Activated T-cell treated with anti-CD3 and anti-CD28 coated beads for 4 hours (primary cell): ENCODE results near the gene ANP32E.
"Not testable (repeated sequence)": the region's sequence is repeated elsewhere in the genome, so short reads cannot be mapped to it uniquely, and the experiment has no call there.

Source experiments
- DNase-seq: peaks from one replicate; pipeline ENCODE4 v3.0.0-alpha.2; 2020

Gene ANP32E

GRCh38 chr1:150256554-150257341, 20.8 kb upstream of the ANP32E start:
- DNase-seq, result no peak

DNA sequence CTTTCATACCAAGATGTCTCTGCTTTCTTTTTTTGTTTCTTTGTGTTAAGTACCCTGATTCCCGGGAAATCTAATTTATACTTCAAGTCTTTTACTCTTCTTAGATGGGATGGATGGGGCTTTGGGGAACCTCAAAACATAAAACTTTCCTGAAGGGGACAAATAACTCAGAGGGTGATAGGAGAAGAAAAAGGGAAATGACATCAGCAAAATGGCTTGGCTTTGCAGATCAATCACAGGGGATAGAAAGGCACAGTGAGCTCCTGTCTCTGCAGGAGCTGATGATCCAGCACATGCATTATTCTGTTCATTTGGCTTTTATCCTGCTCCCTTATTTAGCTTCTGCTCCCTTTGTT, 20.3 kb upstream of the ANP32E start:
- DNase-seq, result no peak

GRCh38 chr1:150249936-150250335, 14.0 kb upstream of the ANP32E start:
- no peak for DNase-seq

- no peak for DNase-seq
Observed at GRCh38 chr1:150243003-150243402, 7.1 kb upstream of the ANP32E start.

DNA sequence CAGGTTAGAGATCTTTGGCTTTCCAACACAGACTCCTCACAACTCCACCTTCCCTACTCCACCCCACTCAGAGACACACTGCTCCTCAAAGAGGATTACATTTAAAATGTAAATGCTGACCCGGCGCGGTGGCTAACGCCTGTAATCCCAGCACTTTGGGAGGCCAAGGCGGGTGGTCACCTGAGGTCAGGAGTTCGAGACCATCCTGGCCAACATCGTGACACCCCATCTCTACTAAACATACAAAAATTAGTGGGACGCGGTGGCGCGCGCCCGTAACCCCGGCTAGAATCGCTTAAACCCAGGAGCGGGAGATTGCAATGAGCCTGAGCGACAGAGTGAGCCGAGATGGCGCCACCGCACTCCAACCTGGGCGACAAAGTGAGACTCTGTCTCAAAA, 1.8 kb upstream of the ANP32E start:
- no peak for DNase-seq

- not testable (repeated sequence) for DNase-seq
Observed at GRCh38 chr1:150237176-150237575, 1.3 kb upstream of the ANP32E start.

DNA sequence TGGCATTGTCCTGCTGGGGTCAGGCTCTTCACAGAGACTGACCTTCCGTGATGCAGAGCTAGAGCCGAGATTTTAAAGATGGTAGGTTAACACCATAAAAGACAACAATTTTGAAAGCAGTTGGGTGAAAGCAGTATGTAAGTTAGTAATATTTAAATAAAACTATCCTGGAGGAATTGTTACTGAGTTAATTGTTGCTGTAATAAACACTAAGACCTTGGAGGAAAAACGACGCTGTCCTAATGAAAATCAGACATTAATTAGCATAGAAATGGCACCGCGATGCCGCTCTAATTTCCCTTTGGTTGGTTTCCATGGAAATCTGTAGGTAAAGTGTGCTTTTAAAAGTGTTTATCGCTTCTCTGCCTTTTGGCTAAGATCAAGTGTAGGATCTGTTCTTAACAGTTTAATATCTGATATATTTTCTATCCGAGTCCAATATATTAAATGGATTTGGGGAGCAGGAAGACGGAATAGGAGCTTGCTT, 745 bp upstream of the ANP32E start:
- no peak for DNase-seq

GRCh38 chr1:150235294-150235851, 539 bp downstream of the ANP32E start:
- peak; percentile 23 for DNase-seq

- DNase-seq, result peak; percentile 80
Observed at GRCh38 chr1:150234566-150235293, 1.2 kb downstream of the ANP32E start.

- DNase-seq, result no peak
Observed at GRCh38 chr1:150234309-150234565, 1.7 kb downstream of the ANP32E start.

DNA sequence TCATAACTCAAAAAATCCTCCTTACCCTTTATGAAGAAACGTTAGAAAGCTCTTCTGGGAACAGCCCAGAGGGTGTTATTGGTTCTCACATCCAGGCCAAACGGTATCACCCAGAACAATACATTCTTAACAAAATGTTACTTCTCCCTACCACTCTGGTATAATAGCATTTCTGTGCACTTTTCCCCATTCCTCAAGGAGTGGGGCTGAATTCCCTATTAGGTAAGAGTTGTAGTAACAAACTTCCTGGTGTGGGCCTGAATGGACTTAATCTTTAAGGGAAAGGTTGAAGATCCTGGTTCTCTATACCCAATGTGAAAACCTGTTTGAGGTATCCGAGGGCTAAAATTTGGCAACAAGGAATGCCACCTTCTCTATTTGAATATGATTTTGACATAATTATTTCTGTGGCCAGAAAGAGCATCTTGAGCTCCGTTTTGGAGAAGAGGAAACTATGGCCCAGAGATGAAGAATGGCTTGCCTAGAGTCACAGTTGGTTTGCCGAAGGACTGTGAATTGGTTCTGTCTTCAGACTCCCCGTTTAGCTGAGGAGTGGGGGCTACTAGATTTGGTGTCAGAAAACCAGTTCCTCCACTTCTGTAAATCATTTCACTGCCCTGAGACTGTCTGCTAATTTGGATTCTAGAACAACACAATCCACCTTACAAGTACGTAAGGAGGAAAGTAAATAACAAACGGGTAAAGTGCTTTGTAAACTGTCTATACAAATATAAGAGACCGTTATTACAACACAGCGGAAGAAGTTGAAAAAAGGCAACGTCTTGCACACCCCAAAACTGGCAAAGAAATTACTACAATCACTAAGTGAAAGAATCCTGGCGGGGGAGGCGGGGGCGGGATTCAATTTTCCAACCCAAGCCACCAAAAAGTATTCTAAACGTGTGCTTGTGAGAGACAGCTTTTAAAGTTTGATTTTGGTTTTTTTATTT, 2.3 kb downstream of the ANP32E start:
- peak; percentile 66 for DNase-seq

DNA sequence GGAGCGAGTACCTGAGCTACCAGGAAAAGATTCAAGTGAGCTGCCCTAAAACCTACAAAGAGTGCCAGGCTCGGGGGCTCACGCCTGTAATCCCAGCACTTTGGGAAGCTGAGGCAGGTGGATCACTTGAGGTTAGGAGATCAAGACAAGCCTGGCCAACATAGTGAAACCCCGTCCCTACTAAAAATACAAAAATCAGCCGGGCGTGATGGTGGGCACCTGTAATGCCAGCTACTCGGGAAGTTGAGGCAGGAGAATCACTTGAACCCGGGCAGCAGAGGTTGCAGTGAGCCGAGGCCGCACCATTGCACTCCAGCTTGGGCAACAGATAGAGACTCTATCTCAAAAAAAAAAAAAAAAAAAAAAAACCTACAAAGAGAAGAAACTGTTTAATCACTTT, 3.0 kb downstream of the ANP32E start:
- DNase-seq, result not testable (repeated sequence)

DNA sequence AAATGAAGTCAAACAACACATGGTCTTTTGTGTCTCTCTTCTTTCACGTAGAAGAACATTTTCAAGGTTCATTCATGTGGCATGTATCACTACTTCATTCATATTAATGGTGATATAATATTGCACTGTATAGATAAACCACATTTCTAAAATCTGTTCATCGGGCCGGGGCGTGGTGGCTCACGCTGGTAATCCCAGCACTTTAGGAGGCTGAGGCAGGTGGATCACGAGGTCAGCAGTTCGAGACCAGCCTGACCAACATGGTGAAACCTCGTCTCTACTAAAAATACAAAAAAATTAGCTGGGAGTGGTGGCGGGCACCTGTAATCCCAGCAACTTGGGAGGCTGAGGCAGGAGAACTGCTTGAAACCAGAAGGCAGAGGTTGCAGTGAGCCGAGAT, 7.7 kb downstream of the ANP32E start:
- not testable (repeated sequence) for DNase-seq

DNA sequence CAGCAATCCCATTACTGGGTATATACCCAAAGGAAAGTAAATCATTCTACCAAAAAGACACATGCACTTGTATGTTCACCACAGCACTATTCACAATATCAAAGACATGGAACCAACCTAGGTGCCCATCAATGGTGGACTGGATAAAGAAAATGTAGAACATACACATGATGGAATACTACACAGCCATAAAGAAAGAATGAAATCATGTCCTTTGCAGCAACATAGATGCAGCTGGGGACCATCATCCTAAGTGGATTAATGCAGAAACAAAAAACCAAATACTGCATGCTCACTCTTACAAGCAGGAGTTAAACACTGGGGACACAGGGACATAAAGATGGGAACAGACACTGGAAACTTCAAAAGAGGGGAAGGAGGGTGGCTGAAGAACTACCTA, 8.7 kb downstream of the ANP32E start:
- no peak for DNase-seq

- DNase-seq, result no peak
Observed at GRCh38 chr1:150226486-150226885, 9.4 kb downstream of the ANP32E start.

DNA sequence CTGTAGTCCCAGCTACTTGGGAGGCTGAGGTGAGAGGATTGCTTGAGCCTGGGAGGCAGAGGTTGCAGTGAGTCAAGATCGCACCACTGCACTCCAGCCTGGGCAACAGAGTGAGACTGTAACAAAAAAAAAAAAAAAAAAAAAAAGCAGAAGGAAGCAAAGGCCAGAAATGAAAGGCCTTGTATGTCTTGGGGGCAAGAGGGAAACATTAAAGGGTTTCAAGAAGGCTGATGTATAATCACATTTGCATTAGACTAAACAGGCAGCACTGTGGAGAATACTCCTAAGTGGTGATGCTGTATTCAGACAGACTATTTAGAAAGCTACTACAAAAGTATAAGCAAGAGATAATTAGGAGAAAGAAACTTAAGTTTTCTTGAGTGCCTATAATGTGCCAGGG, 10.4 kb downstream of the ANP32E start:
- no peak for DNase-seq

DNA sequence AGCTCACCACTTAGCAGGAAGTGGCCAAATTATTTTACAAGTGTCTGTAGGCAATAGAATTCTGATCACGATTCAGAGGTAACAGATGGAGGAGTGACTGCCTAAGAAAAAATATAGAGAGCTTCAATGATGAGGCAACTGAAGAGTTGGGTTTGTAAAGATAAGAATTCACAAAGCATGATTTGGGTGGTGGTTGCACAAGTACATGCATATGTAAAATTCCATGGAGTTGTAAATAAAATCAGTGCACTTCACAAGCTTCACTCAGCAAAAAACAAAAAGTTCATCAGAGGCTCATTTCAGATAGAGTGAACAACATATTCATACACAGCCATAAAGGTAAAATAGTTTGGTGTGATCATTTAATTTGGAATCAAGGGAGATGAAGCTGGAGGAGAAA, 10.9 kb downstream of the ANP32E start:
- no peak for DNase-seq

GRCh38 chr1:150221552-150221951, 14.4 kb downstream of the ANP32E start:
- DNase-seq, result no peak

DNA sequence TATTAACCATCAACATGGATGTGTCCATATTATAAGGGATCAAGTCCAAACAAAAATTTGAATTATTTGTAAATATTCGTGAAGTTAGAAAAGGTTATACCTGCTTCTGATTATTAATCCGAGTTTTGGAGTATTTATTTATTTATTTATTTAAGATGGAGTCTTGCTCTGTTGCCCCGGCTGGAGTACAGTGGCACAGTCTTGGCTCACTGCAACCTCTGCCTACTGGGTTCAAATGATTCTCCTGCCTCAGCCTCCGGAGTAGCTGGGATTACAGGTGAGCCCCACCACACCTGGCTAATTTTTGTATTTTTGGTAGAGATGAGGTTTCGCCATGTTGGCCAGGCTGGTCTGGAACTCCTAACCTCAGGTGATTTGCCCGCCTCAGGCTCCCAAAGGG, 20.1 kb downstream of the ANP32E start:
- DNase-seq, result not testable (repeated sequence)

GRCh38 chr1:150214099-150214756, 21.7 kb downstream of the ANP32E start:
- DNase-seq, result not testable (repeated sequence)

GRCh38 chr1:150213170-150214098, 22.5 kb downstream of the ANP32E start:
- DNase-seq, result peak; percentile 81
